ENCODE data around the gene DAB1.

DAB1 gene

GRCh38 chr1:57142999-57143398, 280.9 kb downstream of the DAB1 start:
- Histone ChIP-seq H3K4me3 (replicated peaks; ENCODE audit: insufficient read depth, low read length) (no peak overlapping the region), H3K27me3 (ENCODE audit: insufficient read depth, poor library complexity, severe bottlenecking) (no peaks in the 10 kb centered on the region), H3K27ac (replicated peaks) (no peak overlapping the region)
- no peak for DNase-seq (ENCODE audit: low read depth in 1 of 2, low spot score in 1 of 2)
- no peak for TF ChIP-seq SPI1 (IDR thresholded peaks at IDR 0.05; ENCODE audit: borderline replicate concordance, low read depth)
- no peak for TF ChIP-seq REST (IDR thresholded peaks at IDR 0.05; ENCODE audit: insufficient replicate concordance, low read depth)
- TF ChIP-seq CTCF (IDR thresholded peaks at IDR 0.05; ENCODE audit: insufficient read depth, low read length): no peak
- no peak for TF ChIP-seq POLR2AphosphoS5 (IDR thresholded peaks at IDR 0.05; ENCODE audit: low read depth)
- no peak for TF ChIP-seq GABPA (IDR thresholded peaks at IDR 0.05; ENCODE audit: low read depth)

- no peak for DNase-seq (ENCODE audit: low read depth in 1 of 2, low spot score in 1 of 2)
- TF ChIP-seq POLR2AphosphoS5 (IDR thresholded peaks at IDR 0.05; ENCODE audit: low read depth) (no peak), SPI1 (IDR thresholded peaks at IDR 0.05; ENCODE audit: borderline replicate concordance, low read depth) (no peak), REST (IDR thresholded peaks at IDR 0.05; ENCODE audit: insufficient replicate concordance, low read depth) (no peak), CTCF (IDR thresholded peaks at IDR 0.05; ENCODE audit: insufficient read depth, low read length) (no peak), GABPA (IDR thresholded peaks at IDR 0.05; ENCODE audit: low read depth) (no peak)
- no peaks in the 10 kb centered on the region for H3K27me3 ChIP-seq (ENCODE audit: insufficient read depth, poor library complexity, severe bottlenecking)
- no peak overlapping the region for H3K4me3 ChIP-seq (replicated peaks; ENCODE audit: insufficient read depth, low read length)
- H3K27ac ChIP-seq (replicated peaks): no peak overlapping the region
These were observed 281.7 kb downstream of the DAB1 start for GRCh38 chr1:57142169-57142568.

- TF ChIP-seq CTCF (IDR thresholded peaks at IDR 0.05; ENCODE audit: insufficient read depth, low read length): no peak
- no peak for TF ChIP-seq POLR2AphosphoS5 (IDR thresholded peaks at IDR 0.05; ENCODE audit: low read depth)
- no peak for TF ChIP-seq SPI1 (IDR thresholded peaks at IDR 0.05; ENCODE audit: borderline replicate concordance, low read depth)
- TF ChIP-seq GABPA (IDR thresholded peaks at IDR 0.05; ENCODE audit: low read depth): no peak
- no peak for TF ChIP-seq REST (IDR thresholded peaks at IDR 0.05; ENCODE audit: insufficient replicate concordance, low read depth)
- Histone ChIP-seq H3K27ac (replicated peaks) (no peak overlapping the region), H3K27me3 (ENCODE audit: insufficient read depth, poor library complexity, severe bottlenecking) (no peaks in the 10 kb centered on the region), H3K4me3 (replicated peaks; ENCODE audit: insufficient read depth, low read length) (no peak overlapping the region)
- no peak for DNase-seq (ENCODE audit: low read depth in 1 of 2, low spot score in 1 of 2)
These were observed 285.3 kb downstream of the DAB1 start for GRCh38 chr1:57138432-57139078.

All from HL-60 (cell line).